Chondrocyte (in vitro differentiated cells): ENCODE measurements around the gene CCDC57. TPM values are rescaled to one million over a fixed set of nuclear protein-coding genes. Genes with fewer than 3 reads are reported as not detected.

Source experiments
- DNase-seq: peaks from one replicate; pipeline ENCODE4 v3.0.0; 2021; ENCODE audit warnings: mixed read lengths, low spot score
- H3K27ac Mint-ChIP-seq: one replicate; pipeline ENCODE4 v1.8.0; 2021; ENCODE audit warnings: mild to moderate bottlenecking, moderate library complexity, mixed read lengths; ENCODE audit not compliant: unreplicated experiment
- H3K27me3 Mint-ChIP-seq: 2 replicates; pipeline ENCODE4 v1.8.0; 2021; ENCODE audit warnings: low read depth, mixed read lengths
- H3K36me3 Mint-ChIP-seq: 2 replicates; pipeline ENCODE4 v1.8.0; 2021; ENCODE audit warnings: low read depth, mixed read lengths
- H3K4me1 Mint-ChIP-seq: 2 replicates; pipeline ENCODE4 v1.8.0; 2021; ENCODE audit warnings: low read depth, mild to moderate bottlenecking, mixed read lengths
- H3K4me3 Mint-ChIP-seq: one replicate; pipeline ENCODE4 v1.8.0; 2021; ENCODE audit warnings: mild to moderate bottlenecking, moderate library complexity, mixed read lengths; ENCODE audit not compliant: unreplicated experiment
- H3K9me3 Mint-ChIP-seq: 2 replicates; pipeline ENCODE4 v1.8.0; 2021; ENCODE audit warnings: low read depth, mixed read lengths
- total RNA-seq: library from RNA; stranded (reverse); gene quantifications from 3 replicates; pipeline ENCODE4 v1.2.1, GENCODE V29; 2021
- TF ChIP-seq, protein P1 (sequence below): fragments of 200-600 bp; sonication (generic); IDR thresholded peaks from 2 replicates; pipeline ENCODE4 v1.5.0; 2021; ENCODE audit warnings: antibody characterized with exemption, mild to moderate bottlenecking, moderate library complexity

CCDC57 gene
- total RNA-seq, 1 donor from 2014 or later: 23.5 TPM

DNA sequence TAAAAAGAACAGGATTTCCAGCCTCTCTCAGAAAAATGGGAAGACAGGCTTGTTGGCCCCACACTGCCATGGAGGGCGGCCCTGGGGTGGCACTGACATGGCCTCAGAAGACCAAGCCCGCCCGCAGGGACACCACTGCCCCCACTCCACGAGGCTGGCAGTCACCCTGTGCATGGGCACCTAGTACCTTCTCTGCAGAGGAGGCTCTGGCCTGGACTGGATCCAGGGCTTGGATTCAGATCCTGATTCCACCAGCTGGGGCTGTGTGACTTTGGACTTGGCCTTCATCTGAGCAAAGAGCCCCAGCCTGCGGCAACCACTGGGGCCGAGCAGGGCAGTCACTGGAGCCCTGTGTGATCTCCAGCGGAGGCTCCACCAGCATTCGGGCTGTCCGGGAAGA lies 97.8 kb downstream of the CCDC57 start:
- DNase-seq: no peak
- Mint-ChIP-seq H3K27me3 (no peaks in the 10 kb centered on the region), H3K36me3 (peaks cover 3% of the 10 kb centered on the region), H3K4me1 (peaks cover 10% of the 10 kb centered on the region), H3K27ac (no peak overlapping the region), H3K9me3 (no peaks in the 10 kb centered on the region), H3K4me3 (no peak overlapping the region)
- TF ChIP-seq, protein P1, sequence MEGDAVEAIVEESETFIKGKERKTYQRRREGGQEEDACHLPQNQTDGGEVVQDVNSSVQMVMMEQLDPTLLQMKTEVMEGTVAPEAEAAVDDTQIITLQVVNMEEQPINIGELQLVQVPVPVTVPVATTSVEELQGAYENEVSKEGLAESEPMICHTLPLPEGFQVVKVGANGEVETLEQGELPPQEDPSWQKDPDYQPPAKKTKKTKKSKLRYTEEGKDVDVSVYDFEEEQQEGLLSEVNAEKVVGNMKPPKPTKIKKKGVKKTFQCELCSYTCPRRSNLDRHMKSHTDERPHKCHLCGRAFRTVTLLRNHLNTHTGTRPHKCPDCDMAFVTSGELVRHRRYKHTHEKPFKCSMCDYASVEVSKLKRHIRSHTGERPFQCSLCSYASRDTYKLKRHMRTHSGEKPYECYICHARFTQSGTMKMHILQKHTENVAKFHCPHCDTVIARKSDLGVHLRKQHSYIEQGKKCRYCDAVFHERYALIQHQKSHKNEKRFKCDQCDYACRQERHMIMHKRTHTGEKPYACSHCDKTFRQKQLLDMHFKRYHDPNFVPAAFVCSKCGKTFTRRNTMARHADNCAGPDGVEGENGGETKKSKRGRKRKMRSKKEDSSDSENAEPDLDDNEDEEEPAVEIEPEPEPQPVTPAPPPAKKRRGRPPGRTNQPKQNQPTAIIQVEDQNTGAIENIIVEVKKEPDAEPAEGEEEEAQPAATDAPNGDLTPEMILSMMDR: no peak

DNA sequence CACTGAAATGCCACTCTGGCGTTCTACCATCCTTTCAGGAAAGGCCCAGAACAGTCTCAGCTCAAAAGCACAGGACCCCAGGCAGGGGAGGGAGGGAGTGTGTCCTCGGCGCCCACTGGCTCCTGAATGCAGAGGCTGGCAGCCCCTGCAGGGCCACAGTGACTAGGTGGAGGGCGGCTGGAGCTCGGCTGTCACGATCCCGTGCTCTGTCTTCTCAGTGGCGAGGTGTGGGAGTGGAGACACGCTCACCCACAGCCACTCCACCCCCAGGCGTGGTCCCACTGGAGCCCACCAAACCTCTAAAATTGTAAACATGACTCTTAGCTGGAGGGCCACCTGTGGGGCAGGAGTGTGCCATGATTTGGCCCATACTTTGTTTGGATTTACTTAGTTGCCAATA lies 98.2 kb downstream of the CCDC57 start:
- TF ChIP-seq, protein P1: no peak
- H3K9me3 Mint-ChIP-seq: no peaks in the 10 kb centered on the region
- H3K4me3 Mint-ChIP-seq: no peak overlapping the region
- H3K27me3 Mint-ChIP-seq: no peaks in the 10 kb centered on the region
- H3K4me1 Mint-ChIP-seq: peaks cover 9% of the 10 kb centered on the region
- peaks cover 3% of the 10 kb centered on the region for H3K36me3 Mint-ChIP-seq
- H3K27ac Mint-ChIP-seq: no peak overlapping the region
- no peak for DNase-seq

GRCh38 chr17:82113941-82114340 lies 98.7 kb downstream of the CCDC57 start:
- Mint-ChIP-seq H3K36me3 (peaks cover 3% of the 10 kb centered on the region), H3K27ac (no peak overlapping the region), H3K27me3 (no peaks in the 10 kb centered on the region), H3K4me1 (peaks cover 5% of the 10 kb centered on the region), H3K9me3 (no peaks in the 10 kb centered on the region), H3K4me3 (no peak overlapping the region)
- TF ChIP-seq, protein P1: no peak
- DNase-seq: no peak

DNA sequence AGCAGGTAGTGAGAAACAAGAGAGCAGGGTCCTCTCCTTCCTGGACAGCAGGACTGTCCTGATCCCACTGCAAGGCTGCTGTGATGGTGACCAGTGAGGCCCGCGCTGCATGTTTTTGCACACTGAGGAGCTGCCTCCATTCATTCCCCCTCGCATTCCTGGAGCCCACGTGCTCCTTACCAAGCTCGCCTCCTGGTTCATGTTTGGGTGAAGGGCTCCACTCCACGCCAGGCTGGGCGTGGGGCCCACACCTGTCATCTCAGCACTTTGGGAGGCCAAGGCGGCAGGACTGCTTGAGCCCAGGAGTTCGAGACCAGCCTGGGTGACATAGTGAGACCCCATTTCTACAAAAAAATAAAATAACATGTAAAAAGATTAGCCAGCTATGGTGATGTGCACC lies 99.2 kb downstream of the CCDC57 start:
- DNase-seq: no peak
- H3K27me3 Mint-ChIP-seq: no peaks in the 10 kb centered on the region
- TF ChIP-seq, protein P1: no peak
- no peaks in the 10 kb centered on the region for H3K9me3 Mint-ChIP-seq
- H3K4me1 Mint-ChIP-seq: peaks cover 6% of the 10 kb centered on the region
- H3K27ac Mint-ChIP-seq: no peak overlapping the region
- no peak overlapping the region for H3K4me3 Mint-ChIP-seq
- H3K36me3 Mint-ChIP-seq: peaks cover 3% of the 10 kb centered on the region

- Mint-ChIP-seq H3K9me3 (no peaks in the 10 kb centered on the region), H3K4me1 (peaks cover 10% of the 10 kb centered on the region), H3K27me3 (no peaks in the 10 kb centered on the region), H3K4me3 (no peak overlapping the region), H3K36me3 (peaks cover 3% of the 10 kb centered on the region), H3K27ac (no peak overlapping the region)
- TF ChIP-seq, protein P1: no peak
- DNase-seq: no peak
Measured at GRCh38 chr17:82112914-82113311, 99.7 kb downstream of the CCDC57 start.
